Transverse colon (tissue), 4 donors: ENCODE data around the gene STXBP2.

Experiments
- EP300 ChIP-seq: sonication (generic); formaldehyde crosslinking; IDR thresholded peaks from one replicate; pipeline ENCODE4 v1.6.1; 2017; ENCODE audit warnings: antibody characterized with exemption, low read depth
- POLR2A ChIP-seq: fragments of 450-650 bp; IDR thresholded peaks from one replicate; pipeline ENCODE4 v1.6.1; 2016; ENCODE audit warnings: antibody characterized with exemption, mild to moderate bottlenecking, moderate library complexity
- POLR2AphosphoS5 ChIP-seq, 3 donors: sonication (generic); formaldehyde crosslinking; IDR thresholded peaks; one replicate each; pipeline ENCODE4 v1.6.1; 2016; ENCODE audit warnings: antibody characterized with exemption in 3 of 3
- TF ChIP-seq, protein P1 (sequence below), 5 experiments: fragments of 200-600 bp in 3 of 5; fragments of 450-650 bp in 2 of 5; sonication (generic) in 3 of 5; IDR thresholded peaks; 1 replicate in 2 of 5; 2 replicates in 3 of 5; pipeline ENCODE4 v1.5.1; 2016 to 2017; ENCODE audit warnings: antibody characterized with exemption in 5 of 5, inconsistent platforms in 3 of 5, mild to moderate bottlenecking in 2 of 5, moderate library complexity in 1 of 5

DNA sequence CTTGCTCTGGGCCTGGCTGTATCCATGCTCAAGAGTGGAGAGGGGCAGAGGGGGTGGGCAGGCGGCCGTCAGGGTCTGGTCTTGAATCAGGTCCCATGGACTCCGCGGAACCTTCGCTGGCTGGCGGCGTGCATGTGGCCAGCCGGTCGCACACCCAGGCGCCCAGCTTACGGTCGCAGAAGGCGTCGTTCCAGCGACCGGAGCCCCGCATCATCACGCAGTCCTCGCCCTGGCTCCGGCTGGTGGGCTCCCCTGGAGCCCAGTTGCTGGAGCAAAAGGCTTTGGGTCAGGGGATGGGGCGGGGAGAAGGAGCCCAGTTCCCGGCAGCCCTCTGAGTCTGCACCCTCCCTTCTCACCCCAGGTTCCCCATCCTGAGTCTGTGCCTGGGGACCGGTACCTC, 52.3 kb downstream of the STXBP2 start:
- TF ChIP-seq, protein P1, sequence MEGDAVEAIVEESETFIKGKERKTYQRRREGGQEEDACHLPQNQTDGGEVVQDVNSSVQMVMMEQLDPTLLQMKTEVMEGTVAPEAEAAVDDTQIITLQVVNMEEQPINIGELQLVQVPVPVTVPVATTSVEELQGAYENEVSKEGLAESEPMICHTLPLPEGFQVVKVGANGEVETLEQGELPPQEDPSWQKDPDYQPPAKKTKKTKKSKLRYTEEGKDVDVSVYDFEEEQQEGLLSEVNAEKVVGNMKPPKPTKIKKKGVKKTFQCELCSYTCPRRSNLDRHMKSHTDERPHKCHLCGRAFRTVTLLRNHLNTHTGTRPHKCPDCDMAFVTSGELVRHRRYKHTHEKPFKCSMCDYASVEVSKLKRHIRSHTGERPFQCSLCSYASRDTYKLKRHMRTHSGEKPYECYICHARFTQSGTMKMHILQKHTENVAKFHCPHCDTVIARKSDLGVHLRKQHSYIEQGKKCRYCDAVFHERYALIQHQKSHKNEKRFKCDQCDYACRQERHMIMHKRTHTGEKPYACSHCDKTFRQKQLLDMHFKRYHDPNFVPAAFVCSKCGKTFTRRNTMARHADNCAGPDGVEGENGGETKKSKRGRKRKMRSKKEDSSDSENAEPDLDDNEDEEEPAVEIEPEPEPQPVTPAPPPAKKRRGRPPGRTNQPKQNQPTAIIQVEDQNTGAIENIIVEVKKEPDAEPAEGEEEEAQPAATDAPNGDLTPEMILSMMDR (IDR thresholded peaks at IDR 0.05): no peak
- TF ChIP-seq POLR2A (no peak), POLR2AphosphoS5 (IDR thresholded peaks at IDR 0.05) (no peak), EP300 (no peak)
